Stimulated activated CD8-positive, alpha-beta memory T cell treated with anti-CD3 and anti-CD28 coated beads, Interleukin-15, amount 100 ng/mL, for 4 hours (primary cell): Measurements from ENCODE around the gene ERAL1.
"Not testable (repeated sequence)": the region's sequence is repeated elsewhere in the genome, so short reads cannot be mapped to it uniquely, and the experiment has no call there.

Experiments
- DNase-seq, 2 donors: peaks; one replicate each; pipeline ENCODE4 v3.0.0-alpha.2; 2020; ENCODE audit warnings: low read depth in 2 of 2

Gene ERAL1

GRCh38 chr17:28849281-28849680 lies 5.5 kb upstream of the ERAL1 start:
- DNase-seq, result no peak

DNA sequence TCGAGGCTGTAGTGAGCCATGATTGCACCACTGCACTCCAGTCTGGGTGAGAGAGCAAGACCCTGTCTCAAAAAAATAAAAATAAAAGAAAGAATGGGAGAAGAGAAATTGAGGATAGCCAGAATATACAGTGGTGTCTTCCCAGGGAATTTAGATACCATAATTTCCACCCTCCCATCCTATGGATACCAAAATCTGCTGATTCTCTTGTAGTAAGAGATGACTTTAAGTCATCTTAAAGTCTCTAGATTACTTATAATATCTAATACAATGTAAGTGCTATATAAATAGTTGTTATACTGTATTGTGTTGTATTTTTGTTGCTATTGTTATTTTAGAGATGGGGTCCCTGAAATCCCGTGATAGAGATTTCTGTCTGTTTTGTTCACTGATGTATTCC lies 1.5 kb upstream of the ERAL1 start:
- DNase-seq, result no peak

- DNase-seq, result no peak
Observed at GRCh38 chr17:28855336-28855679, 492 bp downstream of the ERAL1 start.

GRCh38 chr17:28856028-28856574 lies 1.3 kb downstream of the ERAL1 start:
- no peak for DNase-seq

DNA sequence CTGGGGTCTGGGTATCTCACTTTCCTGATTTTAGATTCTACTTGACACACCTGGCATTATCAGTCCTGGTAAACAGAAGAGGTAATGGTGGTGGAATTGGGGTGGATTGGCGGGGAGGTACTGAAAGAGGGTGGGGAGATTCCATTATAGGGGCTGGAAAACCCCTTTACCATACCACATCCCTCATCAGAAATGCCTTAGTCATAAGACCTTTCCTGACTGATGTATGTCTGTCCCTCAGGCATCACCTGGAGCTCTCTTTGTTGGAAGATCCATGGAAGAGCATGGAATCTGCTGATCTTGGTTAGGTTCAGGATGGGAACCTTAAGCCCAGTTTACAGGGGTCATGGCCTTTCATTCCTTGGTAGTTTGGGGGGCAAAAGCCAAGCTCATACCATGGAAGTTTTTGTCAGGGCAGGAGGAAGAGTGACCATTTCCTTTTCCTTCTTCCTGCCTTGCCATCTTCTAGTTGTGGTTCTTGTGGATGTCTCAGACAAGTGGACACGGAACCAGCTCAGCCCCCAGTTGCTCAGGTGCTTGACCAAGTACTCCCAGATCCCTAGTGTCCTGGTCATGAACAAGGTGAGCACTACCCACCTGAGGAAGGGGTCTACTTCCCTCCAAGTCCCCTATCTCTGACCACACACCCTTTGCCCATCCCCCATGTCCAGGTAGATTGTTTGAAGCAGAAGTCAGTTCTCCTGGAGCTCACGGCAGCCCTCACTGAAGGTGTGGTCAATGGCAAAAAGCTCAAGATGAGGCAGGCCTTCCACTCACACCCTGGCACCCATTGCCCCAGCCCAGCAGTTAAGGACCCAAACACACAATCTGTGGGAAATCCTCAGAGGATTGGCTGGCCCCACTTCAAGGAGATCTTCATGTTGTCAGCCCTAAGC lies 3.3 kb downstream of the ERAL1 start:
- no peak for DNase-seq

- no peak for DNase-seq
Observed at GRCh38 chr17:28858801-28859355, 4.1 kb downstream of the ERAL1 start.

DNA sequence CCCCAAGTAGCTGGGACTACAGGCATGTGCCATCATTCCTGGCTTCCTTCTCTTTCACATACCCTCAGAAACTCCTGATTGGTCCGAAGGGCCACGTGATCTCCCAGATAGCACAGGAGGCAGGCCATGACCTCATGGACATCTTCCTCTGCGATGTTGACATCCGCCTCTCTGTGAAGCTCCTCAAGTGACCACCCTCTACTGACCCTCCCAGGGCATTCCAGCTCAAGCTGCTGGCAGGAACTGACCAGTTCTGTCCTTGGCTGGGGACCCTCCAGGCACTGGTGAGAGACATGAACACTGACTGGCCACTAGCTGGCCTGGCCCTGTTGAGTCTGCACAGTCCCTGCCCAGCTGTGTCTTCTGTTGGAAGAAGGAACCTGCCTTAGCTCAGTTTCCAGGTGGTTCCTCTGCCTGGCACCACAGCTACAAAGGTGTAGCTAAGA lies 5.6 kb downstream of the ERAL1 start:
- no peak for DNase-seq

DNA sequence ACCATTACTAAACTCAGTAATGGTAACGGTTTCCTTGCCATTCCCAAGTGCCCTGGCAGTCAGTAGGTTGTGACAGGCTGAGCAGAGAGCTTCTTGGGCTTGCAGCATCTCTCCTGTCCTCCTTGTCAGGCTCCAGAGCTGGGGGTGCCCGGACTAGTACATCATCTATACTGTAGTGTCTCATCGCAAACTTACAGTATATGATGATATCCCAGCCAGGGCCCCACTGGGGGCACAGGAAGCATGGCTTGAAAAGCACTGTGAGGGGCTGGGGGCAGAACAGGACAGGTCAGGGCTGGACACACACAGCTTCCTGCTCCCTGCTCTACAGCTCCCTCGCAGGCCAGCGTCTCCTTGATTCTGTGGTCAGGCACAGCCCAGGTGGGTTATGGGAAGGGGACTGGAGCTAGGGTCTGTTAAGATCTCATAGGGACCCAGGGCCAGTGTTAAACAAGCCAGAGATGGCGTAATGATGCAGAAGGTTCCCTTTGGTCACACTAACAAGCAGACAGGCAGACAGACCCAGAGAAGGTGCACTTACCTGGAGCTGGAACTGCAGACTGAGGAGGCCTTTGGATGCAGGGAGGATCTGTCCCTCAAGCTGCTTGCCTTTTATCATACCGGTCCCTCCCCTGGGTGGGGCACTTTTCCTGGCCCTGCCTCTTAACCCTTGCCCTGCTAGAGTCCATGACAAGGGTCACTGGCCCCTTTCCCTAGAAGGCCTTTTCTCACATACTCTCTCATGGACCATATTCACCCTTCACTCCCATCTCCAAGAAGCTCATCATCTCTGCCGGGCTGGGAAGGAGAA lies 6.8 kb downstream of the ERAL1 start:
- no peak for DNase-seq

GRCh38 chr17:28862561-28862960 lies 7.7 kb downstream of the ERAL1 start:
- no peak for DNase-seq

DNA sequence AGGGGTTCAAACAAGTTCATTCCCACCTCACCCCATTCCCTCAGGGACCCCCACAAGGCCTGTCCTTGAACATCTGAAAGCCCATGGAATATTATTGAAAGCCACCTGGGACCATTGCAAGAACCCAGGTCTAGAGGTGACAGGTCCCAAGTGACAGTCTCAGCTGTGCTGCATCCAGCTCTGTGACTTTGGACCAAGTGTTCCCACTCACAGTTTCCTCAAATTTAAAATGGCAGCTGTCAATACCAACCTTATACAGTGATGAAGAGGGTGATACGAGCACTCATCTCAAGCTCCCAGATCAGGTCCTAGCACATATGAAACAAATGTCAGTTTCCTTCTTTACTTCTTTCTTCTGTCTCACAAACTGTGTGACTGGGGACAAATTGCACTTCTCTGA lies 9.1 kb downstream of the ERAL1 start:
- DNase-seq, result no peak

DNA sequence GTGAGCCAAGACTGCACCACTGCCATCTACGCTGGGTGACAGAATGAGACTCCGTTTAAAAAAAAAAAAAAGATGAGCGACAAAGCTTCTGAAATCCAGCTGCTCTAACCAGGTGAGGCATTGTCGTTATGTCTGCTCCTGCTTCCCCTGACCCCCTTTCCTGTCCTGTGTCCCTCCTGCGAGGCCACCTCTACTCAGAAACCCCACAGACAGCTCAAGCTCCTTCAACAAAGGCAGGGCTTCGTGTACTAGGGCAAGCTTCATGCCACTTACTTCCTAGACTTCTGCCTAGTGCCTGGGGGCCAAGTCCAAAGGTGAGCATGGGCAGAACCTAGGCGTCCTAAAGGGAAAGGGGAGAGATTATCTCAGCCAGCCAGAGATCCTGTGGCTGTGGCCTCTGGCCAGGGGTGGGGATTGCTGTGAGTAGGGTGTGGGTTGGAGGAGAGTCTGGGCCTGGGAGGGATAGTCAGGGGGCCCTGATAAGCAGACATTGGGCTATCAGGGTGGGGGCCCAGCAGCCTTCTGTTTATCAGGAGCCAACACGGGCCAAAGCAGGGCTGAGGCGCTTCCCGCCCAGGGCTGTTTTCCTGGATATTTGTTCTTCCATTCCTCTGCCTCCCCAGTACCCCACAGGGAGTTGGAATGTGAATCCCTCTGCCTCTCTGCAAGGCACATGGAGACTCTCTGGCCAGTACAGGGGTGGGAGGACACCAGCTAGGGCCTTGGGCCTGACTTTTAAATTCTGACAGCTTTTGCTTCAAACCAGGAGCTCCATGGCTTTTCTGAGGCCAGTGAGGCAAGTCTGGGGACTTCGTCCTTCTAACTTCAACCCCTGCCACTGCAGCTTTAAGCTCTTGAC lies 10.4 kb downstream of the ERAL1 start:
- DNase-seq, result no peak

DNA sequence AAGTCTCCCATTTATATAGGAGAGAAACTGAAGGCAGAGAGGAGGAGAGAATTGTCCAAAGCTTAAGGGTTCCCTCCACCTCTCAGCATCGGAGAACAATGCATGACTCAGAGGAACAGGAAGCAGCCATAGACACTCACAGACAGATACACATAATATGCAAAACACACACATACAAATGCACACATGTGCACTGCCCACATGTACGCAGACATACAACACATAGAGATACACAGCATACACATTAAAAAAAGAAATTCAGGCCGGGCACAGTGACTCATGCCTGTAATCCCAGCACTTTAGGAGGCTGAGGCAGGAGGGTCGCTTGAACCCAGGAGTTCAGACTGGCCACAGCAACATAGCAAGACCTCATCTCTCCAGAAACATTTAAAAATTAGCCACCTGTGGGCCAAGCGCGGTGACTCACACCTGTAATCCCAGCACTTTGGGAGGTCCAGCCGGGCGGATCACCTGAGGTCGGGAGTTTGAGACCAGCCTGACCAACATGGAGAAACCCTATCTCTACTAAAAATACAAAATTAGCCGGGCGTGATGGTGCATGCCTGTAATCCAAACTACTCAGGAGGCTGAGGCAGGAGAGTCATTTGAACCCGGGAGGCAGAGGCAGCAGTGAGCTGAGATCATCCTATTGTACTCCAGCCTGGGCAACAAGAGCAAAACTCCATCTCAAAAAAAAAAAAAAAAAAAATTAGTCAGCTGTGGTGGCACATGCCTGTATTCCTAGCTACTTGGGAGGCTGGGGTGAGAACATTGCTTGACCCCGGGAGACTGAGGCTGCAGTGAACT lies 11.3 kb downstream of the ERAL1 start:
- DNase-seq, result no peak

DNA sequence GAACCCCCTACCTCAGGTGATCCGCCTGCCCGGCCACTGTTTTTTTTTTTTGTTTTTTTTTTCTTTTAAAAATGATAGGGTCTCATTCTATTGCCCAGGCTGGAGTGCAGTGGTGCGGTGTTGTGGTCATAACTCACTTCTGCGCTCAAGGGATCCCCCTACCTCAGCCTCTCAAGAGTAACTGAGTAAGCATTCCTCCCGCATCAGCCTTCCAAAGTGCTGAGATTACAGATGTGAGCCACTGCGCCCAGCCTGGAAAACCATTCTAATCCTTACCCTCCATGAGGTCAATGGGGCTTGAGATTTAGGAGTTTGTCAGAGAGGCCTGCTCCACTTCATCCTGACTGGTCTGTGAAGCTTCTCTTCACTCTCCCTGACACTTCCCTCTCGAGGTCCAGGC lies 12.5 kb downstream of the ERAL1 start:
- DNase-seq, result no peak

GRCh38 chr17:28871056-28871579 lies 16.3 kb downstream of the ERAL1 start:
- no peak for DNase-seq

GRCh38 chr17:28873839-28874238 lies 19.0 kb downstream of the ERAL1 start:
- DNase-seq, result no peak

DNA sequence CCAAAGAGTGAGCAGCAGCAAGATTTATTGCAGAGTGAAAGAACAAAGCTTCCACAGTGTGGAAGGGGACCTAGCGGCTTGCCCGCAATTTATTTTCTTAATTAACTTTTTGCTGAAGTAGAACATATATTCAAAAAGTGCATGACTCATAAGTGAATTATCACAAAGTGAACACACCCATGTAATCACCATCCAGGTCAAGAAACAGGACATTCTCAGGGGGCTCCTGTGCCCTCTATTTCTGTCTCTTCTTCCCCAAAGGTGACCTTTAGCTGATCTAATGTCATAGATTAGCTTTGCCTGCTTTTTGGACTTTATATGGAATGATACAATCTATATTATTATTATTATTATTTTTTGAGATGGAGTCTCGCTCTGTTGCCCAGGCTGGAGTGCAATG lies 19.9 kb downstream of the ERAL1 start:
- no peak for DNase-seq

DNA sequence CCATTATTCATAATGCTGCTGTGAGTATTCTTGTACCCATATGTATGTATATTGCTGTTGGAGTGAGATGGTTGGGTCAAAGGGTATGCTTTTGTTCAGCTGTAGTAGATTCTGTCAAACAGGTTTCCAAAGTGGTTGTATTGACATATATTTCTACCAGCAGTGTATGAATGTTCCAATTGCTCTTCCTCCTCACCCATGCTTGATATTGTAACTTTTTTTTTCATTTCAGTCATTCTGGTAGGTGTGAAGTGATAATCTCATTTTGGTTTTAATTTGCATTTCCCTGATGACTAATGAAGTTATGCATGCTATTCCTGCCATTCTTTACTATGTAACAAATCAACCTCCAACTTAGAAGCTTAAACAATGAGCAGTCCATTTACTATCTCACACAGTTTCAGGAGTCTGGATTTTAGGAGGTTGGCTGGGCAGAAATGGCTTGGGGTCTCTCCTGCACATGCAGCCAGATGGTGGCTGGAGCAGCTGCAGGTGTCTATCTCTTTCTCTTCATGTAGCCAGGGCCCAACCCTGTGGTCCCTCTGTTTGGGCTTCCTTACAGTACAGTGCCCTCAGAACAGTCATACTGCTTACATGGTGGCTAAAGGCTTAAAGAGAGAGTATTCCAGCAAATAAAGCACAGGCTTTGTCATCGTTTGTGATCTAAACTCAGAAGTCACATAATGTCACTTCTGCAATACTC lies 21.2 kb downstream of the ERAL1 start:
- no peak for DNase-seq

DNA sequence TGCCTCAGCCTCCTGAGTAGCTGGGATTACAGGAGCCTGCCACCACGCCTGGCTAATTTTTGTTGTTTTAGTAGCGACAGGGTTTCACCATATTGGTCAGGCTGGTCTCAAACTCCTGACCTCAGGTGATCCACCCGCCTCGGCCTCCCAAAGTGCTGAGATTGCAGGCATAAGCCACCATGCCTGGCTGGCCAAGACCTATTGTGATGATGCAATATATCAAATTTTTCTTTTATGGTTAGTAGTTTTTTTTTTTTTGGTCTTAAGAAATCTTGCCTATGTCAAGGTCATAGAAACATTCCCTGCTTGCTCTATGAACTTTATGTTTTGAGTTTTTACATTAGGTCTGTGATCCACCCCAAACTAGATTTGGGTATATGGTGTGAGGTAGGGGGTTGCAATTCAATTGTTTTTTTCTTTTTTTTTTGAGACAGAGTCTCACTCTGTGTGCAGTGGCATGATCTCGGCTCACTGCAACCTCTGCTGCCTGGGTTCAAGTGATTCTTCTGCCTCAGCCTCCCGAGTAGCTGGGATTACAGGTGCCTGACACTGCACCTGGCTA lies 22.4 kb downstream of the ERAL1 start:
- not testable (repeated sequence) for DNase-seq

- no peak for DNase-seq
Observed at GRCh38 chr17:28878158-28878910, 23.5 kb downstream of the ERAL1 start.
